Endothelial cell of umbilical vein (primary cell): ENCODE results near the gene GABRA6.

Source experiments
- CTCF ChIP-seq, 2 donors: IDR thresholded peaks; 1 replicate in 1 of 2; 2 replicates in 1 of 2; pipeline ENCODE4 v1.5.1; 2011; ENCODE audit warnings: low read length in 2 of 2, mild to moderate bottlenecking in 2 of 2, moderate library complexity in 2 of 2, control low read depth in 1 of 2, inconsistent platforms in 1 of 2, low read depth in 1 of 2; ENCODE audit not compliant: insufficient read depth in 1 of 2; ENCODE audit errors: extremely low read depth in 1 of 2
- EZH2 ChIP-seq: IDR thresholded peaks from 2 replicates; pipeline ENCODE4 v1.6.1; 2012; ENCODE audit warnings: borderline replicate concordance, low read depth, mild to moderate bottlenecking, moderate library complexity, low read length, inconsistent platforms; ENCODE audit not compliant: severe bottlenecking
- FOS ChIP-seq: IDR thresholded peaks from 2 replicates; pipeline ENCODE4 v1.6.1; 2011; ENCODE audit warnings: mild to moderate bottlenecking, low read length, moderate library complexity, borderline replicate concordance; ENCODE audit not compliant: insufficient read depth
- GATA2 ChIP-seq: IDR thresholded peaks from 2 replicates; pipeline ENCODE4 v1.7.0; 2011; ENCODE audit warnings: low read depth, mild to moderate bottlenecking, moderate library complexity, mixed read lengths, low read length; ENCODE audit not compliant: insufficient read length, insufficient read depth
- JUN ChIP-seq: IDR thresholded peaks from 2 replicates; pipeline ENCODE4 v1.6.1; 2011; ENCODE audit warnings: borderline replicate concordance, low read depth; ENCODE audit not compliant: insufficient read length, insufficient read depth
- MAX ChIP-seq: IDR thresholded peaks from 2 replicates; pipeline ENCODE4 v1.6.1; 2011; ENCODE audit not compliant: insufficient read depth, insufficient read length
- MYC ChIP-seq: IDR thresholded peaks from one replicate; pipeline ENCODE4 v1.6.1; 2011; ENCODE audit warnings: mild to moderate bottlenecking, low read depth, low read length
- POLR2A ChIP-seq: IDR thresholded peaks from 2 replicates; pipeline ENCODE4 v1.6.1; 2012; ENCODE audit warnings: low read depth, mild to moderate bottlenecking, control low read depth, low read length
- POLR2AphosphoS5 ChIP-seq: IDR thresholded peaks from 2 replicates; pipeline ENCODE4 v1.6.1; 2012; ENCODE audit warnings: low read depth, mild to moderate bottlenecking, control low read depth, low read length, moderate library complexity; ENCODE audit not compliant: insufficient read depth

GRCh38 chr5:161663431-161663830, 22.1 kb upstream of the GABRA6 start:
- TF ChIP-seq MAX (no peak), CTCF (IDR thresholded peaks at IDR 0.05; ENCODE audit: extremely low read depth in 1 of 2, insufficient read depth in 1 of 2, low read depth in 1 of 2, low read length in 2 of 2) (no peak), EZH2 (no peak), POLR2A (no peak), POLR2AphosphoS5 (no peak), MYC (no peak), JUN (no peak), GATA2 (no peak), FOS (no peak)
